Activated T-helper 1 cell treated with anti-CD3 and anti-CD28 coated beads, Interleukin-2, amount 50 U/mL, for 16 hours (primary cell): ENCODE data around the gene XPOT.

Experiments
- DNase-seq, 2 donors: peaks; one replicate each; pipeline ENCODE4 v3.0.0-alpha.2; 2020; ENCODE audit warnings: low read depth in 1 of 2, low spot score in 1 of 2

Gene XPOT

DNA sequence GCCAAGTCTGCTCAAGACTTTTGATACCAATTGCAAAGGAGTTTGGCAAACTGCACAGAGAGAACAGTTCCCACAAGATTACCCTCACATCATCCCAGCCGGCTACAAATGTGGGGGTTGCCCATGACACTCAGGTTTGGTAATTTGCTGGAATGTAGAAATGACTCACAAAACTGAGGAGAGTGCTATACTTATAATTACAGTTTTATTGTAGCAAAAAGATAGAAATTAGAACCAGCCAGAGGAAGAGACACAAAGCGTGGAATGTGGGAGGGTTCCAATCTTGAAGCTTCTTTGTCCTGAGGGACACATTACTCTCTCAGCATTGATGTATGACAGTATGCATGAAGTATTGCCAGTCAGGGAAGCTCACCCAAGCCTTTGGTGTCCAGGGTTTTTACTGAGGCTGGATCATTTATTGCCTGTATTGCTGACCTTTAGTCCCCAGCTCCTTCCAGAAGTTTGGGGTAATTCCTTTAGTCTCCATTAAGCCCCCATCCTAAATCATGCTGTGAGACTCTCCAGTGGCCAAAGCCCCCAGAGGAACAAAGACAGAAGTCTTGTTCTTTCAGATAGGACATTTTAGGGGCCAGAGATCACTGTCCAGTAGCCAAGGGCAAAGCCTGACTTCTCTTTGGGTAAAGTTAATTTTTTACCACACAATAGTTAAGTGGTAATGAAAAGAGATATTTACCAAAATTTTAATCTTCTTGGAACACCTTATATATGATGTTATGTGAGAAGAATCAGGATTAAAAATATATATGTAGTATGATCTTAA, 57.6 kb downstream of the XPOT start:
- no peak for DNase-seq

DNA sequence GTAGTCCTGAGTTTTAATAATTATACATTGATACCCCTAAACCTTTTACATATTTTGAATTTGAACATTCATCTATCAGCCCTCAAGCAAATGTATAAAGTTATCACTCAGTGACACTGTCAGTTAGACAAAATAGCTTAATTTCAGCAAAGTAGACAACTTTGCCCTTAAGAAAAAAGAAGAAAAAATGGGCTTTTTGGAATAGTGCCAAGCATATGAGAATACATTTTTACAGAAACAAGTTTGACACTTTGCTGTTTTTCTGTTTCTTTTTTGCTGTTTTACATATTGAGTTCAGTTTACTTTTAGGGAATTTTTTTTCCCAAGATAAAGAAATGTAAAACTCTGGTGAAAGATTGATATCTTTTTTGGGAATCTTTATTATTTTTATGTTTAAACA, 62.0 kb downstream of the XPOT start:
- DNase-seq: no peak

DNA sequence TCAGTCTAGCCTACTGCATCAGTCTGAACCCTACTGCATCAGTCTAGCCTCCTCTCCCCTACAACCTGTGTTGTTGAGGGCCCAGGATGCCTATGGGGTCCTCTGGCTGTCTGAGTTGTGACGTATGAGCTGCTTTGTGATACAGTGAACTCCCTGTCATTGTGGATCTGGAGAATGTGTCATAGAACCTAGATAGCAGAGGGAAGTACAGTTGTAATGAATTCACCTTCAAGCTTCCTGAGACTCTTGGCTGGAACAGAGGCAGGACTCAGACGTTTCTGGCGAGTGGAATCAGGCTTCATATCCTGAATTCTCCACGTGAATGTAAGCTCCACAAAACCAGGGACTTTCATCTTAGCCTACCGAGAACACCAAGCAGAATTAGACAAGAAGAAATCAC, 64.8 kb downstream of the XPOT start:
- no peak for DNase-seq

DNA sequence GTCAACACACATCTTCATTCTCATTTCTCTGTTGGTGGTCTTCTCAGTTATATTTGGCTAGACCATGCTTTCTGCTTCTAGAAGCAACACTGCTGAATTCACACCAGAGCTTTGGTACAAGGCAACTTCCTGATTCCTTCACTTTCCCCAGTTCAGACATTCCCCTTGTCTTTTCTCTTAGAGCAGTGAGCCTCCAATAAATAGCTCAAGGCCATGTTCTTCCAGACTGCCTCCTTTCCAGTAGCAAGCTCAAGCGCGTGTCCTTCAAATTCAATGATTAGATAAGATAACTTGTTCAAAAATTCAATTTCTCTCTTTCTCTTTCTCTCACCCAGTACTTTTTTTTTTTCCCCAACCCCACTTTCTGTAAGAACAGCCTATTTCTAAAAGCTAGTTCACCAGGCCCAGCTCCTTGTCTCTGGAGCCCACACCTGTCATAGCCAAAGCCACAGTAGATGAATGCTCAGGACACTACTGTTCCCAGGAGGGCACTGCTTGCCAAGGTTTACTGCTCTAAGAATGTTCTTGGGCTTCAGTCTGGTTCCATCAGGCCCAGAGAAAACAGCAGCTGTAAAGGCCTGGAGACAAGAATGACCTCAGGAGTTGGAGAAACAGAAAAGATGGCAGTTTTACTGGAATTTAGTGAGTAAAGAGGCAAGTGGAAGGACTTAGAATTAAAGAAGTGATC, 65.4 kb downstream of the XPOT start:
- DNase-seq: no peak

DNA sequence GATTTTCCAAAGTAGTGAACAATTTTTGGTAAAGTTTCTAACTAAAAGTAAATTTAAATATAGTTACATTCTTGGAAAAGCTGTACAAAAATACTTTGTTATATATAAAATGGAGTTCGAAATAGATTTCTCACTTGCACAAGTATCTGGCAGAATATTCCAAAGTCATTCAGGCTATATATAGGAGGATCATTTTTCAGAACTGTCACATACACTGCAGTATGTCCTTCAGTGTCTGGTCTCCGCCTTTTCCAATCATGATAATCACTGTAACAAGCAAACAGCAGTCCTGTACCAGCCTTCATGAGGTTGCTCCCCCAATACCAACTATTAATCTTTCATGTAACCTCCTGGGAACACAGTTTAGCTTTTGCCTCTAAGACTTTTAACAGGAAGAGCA, 66.3 kb downstream of the XPOT start:
- DNase-seq: no peak

DNA sequence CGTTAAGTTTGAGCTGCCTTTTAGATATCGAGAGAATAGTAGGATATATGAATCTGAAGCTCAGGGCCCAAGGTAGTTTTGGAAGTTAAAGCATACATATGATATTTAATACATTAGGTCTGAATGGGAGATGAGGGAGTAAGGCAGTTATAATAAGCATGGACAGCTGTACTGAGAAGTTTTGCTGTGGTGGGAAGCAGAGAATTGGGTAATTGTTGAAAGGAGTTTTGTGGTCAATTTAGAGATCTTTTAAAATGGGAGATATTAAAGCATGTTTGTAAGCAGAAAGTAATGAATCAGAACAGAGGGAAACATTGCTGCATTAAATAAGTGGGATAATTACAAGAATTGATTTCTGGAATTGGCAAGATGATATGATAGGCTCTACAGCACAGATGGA, 69.0 kb downstream of the XPOT start:
- no peak for DNase-seq

DNA sequence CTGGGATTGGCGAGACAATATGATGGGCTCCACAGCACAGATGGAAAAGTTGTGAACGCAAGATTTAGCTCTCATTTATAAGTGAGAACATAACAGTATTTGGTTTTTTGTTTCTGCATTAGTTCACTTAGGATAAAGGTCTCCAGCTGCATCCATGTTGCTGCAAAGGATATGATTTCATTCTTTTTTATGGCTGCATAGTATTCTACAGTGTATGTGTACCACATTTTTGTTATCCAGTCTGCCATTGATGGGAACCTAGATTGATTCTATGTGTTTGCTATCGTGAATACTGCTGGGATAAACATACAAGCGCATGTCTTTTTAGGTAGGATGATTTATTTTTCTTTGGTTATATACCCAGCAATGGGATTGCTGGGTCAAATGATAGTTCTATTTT, 71.3 kb downstream of the XPOT start:
- DNase-seq: no peak

DNA sequence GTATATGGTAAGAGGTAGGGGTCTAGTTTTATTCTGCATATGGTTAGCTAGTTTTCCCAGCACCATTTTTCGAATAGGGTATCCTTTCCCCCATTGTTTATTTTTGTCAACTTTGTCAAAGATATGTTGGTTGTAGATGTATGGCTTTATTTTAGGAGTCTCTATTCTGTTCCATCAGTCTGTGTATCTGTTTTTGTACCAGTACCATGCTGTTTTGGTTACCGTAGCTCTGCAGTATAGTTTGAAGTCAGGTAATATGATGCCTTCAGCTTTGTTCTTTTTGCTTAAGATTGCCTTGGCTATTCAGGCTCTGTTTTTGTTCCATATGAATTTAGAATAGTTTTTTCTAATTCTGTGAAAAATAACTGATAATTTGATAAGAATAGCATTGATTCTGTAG, 72.7 kb downstream of the XPOT start:
- DNase-seq: no peak

DNA sequence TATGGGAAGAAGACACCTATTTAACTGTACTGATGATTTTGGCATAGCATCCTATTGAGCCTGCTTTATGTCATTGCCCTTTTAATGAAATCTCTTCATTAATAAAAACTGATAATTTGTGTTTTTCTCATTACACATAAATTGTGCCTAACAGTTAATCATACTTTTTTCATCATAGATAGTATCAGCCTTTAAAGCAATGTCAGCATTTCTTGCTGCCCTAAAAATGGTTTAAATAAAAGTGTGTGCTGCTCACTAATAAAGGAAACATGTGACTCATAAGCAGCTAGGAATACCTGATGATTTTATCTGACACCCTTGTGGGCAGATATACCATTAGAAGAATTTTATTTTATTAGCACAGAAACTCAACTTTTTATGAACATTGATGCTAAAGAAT, 74.5 kb downstream of the XPOT start:
- no peak for DNase-seq

DNA sequence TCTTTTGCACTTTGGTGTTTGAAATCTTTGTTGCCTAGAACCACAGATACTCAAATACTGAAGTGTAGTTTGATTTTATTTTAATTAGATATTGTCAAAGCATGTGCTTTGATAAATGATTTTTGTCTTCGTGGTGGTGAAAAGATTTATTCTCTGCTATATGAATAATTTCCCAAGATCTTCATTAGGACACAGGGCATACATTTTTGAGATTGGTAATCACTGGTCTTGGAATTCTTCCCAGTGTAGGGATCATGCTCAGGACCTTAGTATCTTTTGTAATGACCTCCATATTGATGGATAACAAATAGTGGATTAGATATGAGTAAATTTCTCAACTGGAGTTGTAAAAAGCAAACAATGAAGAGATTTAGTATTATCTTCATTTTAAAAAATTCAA, 76.0 kb downstream of the XPOT start:
- DNase-seq: no peak

DNA sequence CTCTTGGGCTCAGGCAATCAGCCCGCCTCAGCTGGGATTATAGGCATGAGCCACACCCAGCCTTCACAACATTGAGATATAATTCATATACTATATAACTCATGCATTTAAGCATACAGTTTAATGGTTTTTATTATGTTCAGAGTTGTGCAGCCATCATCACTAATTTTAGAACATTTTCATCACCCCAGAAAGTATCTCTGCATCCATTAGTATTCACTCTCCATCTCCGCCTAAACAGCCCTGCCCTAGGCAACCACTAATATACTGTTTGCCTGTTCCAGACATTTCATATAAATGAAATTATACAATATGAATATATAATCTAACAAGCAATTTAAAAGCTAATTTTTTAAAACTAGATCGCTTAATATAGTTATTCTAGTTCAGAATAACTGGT, 82.5 kb downstream of the XPOT start:
- no peak for DNase-seq

DNA sequence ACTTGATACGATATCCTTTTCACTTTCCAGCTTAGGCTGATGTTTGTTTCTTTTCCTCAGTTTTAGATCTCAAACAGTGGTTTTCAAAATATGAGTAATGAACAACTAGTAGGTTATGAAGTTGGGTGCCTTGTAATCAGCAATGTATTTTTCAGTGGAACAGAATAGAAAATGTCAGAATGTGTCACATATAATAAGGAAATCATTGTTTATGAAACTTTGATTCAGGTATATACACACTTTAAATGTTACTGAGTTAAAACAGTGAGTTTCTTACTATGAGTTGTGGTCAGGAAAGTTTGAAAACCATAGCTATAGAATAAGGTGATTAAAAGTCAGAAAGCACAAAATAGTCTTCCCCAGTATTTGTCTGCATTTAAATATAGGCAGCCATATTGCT, 87.5 kb downstream of the XPOT start:
- no peak for DNase-seq

DNA sequence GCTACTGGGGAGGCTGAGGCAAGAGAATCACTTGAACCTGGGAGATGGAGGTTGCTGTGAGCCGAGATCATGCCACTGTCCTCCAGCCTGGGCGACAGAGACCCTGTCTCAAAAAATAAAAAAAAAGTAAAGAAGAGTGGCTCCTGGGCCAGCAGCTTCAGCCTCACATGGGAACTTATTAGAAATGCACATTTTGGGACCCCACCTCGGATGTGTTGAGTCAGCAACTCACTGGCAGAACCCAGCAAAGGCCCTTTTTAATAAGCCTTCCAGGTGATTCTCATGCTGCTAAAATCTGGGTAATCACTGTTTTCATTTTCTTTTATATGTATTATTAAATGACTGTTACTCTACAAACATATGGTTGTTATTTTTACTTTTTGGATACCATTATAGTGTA, 89.3 kb downstream of the XPOT start:
- no peak for DNase-seq

DNA sequence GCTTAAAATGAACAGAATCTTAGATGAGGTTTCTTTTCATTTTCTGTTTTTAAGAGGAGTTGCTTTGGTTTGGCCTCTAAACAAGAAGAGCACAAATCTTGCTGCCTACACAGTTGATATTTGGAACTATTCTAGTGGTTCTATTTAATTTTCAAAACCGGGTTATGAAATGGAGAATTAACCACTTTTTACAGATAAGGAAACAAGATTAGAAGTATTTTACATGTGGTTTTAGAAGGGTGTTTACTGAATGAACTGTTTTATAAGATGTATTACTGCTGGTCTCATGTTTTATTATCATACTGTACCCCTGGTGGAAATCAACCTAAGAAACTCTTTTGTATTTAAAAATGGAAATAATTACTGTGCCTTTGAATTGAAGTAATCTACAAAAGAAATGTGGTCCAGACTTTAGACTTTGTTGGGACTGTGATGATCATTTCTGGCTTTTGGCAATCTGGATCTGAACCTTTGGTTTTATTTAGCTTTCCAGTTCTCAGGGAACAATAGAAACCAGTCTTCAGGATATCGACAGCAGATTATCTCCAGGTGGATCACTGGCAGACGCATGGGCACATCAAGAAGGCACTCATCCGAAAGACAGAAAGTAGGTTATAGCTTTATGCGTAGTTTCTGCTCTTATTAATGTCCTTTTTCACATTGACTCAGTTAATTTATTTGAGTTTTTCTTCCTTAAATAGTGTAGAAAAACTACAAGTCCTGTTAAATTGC, 91.0 kb downstream of the XPOT start:
- DNase-seq: no peak

DNA sequence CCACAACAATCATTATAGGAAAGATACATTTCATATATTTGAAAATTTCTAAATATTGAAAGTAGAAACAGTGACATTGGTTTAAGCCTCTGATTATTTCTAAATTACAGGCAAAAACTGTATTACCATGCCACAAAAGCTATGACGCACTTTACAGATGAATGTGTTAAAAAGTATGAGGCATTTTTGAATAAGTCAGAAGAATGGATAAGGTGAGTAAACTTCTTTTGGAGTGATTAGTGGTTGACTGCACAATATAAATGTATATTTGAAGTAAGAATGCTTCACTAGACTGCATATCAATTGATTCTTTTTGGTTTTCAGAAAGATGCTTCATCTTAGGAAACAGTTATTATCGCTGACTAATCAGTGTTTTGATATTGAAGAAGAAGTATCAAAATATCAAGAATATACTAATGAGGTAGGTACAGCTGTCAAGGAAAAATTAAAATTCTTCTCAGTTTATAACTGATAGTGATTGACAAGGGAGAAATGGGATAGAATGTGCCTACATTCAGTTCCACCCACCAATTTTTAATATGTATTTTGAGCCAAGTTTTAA, 92.7 kb downstream of the XPOT start:
- no peak for DNase-seq

DNA sequence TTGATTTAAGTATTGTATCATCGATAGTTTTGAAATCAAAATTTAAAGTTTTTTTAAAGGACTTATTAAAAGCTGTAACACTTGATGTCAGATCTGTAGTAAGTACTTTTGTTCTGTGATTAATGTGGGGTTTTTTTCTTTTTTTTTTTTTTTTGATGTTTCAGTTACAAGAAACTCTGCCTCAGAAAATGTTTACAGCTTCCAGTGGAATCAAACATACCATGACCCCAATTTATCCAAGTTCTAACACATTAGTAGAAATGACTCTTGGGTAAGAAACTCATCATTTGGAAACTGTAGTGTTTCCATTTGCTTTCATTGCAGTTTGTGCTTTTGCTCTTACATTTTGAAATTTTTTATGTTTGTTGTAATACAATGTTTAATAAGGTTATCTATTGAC, 93.3 kb downstream of the XPOT start:
- DNase-seq: no peak

DNA sequence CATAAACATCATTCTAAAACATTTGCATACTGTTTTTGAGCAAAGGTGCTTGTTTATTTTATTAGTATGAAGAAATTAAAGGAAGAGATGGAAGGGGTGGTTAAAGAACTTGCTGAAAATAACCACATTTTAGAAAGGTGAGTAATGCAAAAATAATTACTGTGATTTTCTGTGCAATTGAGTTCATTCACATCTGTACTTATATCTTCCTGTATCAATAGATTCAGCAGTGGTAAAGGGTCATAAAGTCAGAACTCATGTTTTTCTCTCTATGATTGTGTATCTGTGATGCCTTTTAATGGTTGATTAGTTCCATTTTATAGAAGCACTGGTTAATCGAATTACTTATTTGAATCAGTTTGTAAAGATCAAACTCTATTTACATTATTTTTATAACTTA, 93.7 kb downstream of the XPOT start:
- no peak for DNase-seq

DNA sequence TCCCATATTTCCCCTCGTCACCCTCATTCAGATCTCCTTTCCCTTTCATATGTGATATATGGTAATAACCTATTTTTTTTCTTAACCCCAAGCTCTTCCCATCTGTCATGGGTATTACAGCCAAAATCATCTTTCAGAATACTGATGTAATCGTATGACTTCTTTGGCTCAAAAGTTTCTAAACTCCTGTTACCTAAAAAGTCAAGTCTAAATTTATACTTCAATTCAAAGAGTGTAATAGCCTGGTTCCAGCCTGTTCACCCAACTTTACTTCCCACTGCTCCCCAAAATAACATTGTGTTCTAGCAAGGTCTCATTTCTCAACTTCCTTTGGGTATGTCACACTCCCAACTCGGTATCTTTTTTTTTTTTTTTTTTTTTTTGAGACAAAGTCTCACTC, 96.2 kb downstream of the XPOT start:
- no peak for DNase-seq
